H1 (cell line): ENCODE data around the gene PPP2R2B. TPM values are rescaled to one million over a fixed set of nuclear protein-coding genes. Genes with fewer than 3 reads are reported as not detected.
A peak's percentile ranks its signal among the peaks of the same experiment; 100 is the strongest.

Experiments
- CTCF ChIA-PET: fragments of 300-600 bp; sonication (Branson Sonifier 250); formaldehyde crosslinking; loops from one replicate; lab custom pipeline; 2021; ENCODE audit not compliant: partially characterized antibody; lab: Charles Lee
- POLR2A ChIA-PET: fragments of 300-600 bp; sonication (Branson Sonifier 250); formaldehyde crosslinking; loops from one replicate; lab custom pipeline; 2021; ENCODE audit warnings: inconsistent platforms; ENCODE audit not compliant: partially characterized antibody; lab: Charles Lee
- DNase-seq, 2 experiments: peaks; one replicate each; pipeline versions ENCODE4 v3.0.0 to v3.0.0-alpha.2; 2010 to 2022; ENCODE audit warnings: low spot score in 2 of 2, low read depth in 1 of 2, mixed read lengths in 1 of 2
- FAIRE-seq: peaks from 2 replicates; lab custom pipeline; 2011; peaks lifted over from hg19 to GRCh38; lab: Jason Lieb, UNC
- H2AFZ ChIP-seq: 2 replicates; pipeline ENCODE4 v1.8.1; 2012; ENCODE audit warnings: low read length, inconsistent platforms
- H2AK5ac ChIP-seq: 2 replicates; pipeline ENCODE4 v1.6.1; 2013; ENCODE audit warnings: low read depth, low read length
- H2BK120ac ChIP-seq: replicated peaks from 2 replicates; pipeline ENCODE3; 2013; ENCODE audit warnings: low read depth, low read length, inconsistent platforms
- H2BK12ac ChIP-seq: 2 replicates; pipeline ENCODE4 v1.6.1; 2013; ENCODE audit warnings: low read depth, low read length
- H2BK15ac ChIP-seq: 2 replicates; pipeline ENCODE4 v1.6.1; 2013; ENCODE audit warnings: low read length
- H2BK20ac ChIP-seq: 2 replicates; pipeline ENCODE4 v1.6.1; 2013; ENCODE audit warnings: low read length
- H2BK5ac ChIP-seq: 2 replicates; pipeline ENCODE4 v1.6.1; 2013; ENCODE audit warnings: low read depth, low read length
- H3K14ac ChIP-seq: 2 replicates; pipeline ENCODE4 v1.6.1; 2013; ENCODE audit warnings: inconsistent platforms; ENCODE audit not compliant: insufficient read length
- H3K18ac ChIP-seq: 2 replicates; pipeline ENCODE4 v1.6.1; 2013; ENCODE audit warnings: low read length; ENCODE audit errors: extremely low read depth
- H3K23ac ChIP-seq: 2 replicates; pipeline ENCODE4 v1.6.1; 2013; ENCODE audit warnings: inconsistent platforms; ENCODE audit not compliant: insufficient read length
- H3K23me2 ChIP-seq: 2 replicates; pipeline ENCODE4 v1.6.1; 2013; ENCODE audit warnings: low read depth, low read length
- H3K27ac ChIP-seq: 2 replicates; pipeline ENCODE4 v1.6.1; 2011; ENCODE audit warnings: low read depth, low read length, inconsistent platforms
- H3K27me3 ChIP-seq, 4 experiments: replicated peaks in 1 of 4; 1 replicate in 1 of 4; 2 replicates in 3 of 4; pipeline versions ENCODE4 v1.6.1 to v1.8.1; 2011 to 2013; ENCODE audit warnings: low read length in 3 of 4, mild to moderate bottlenecking in 3 of 4, inconsistent platforms in 2 of 4, mixed read lengths in 2 of 4, moderate library complexity in 1 of 4; ENCODE audit not compliant: control insufficient read depth in 3 of 4, insufficient read depth in 3 of 4; ENCODE audit errors: extremely low read depth in 1 of 4
- H3K36me3 ChIP-seq, 4 experiments: 2 replicates each; pipeline versions ENCODE4 v1.6.1 to v1.8.1; 2011 to 2013; ENCODE audit warnings: mild to moderate bottlenecking in 4 of 4, low read length in 3 of 4, moderate library complexity in 2 of 4, control low read depth in 1 of 4, inconsistent platforms in 1 of 4; ENCODE audit not compliant: insufficient read depth in 4 of 4, control insufficient read depth in 2 of 4
- H3K4ac ChIP-seq: replicated peaks from 2 replicates; pipeline ENCODE3; 2013; ENCODE audit warnings: low read length, low read depth, mixed read lengths, inconsistent platforms; ENCODE audit not compliant: insufficient read length
- H3K4me1 ChIP-seq, 4 experiments: replicated peaks in 1 of 4; 1 replicate in 1 of 4; 2 replicates in 3 of 4; pipeline versions ENCODE4 v1.6.1 to v1.8.1; 2011 to 2013; ENCODE audit warnings: low read length in 3 of 4, inconsistent platforms in 2 of 4, mixed read lengths in 1 of 4; ENCODE audit not compliant: insufficient read depth in 4 of 4, control insufficient read depth in 3 of 4
- H3K4me2 ChIP-seq, 2 experiments: 2 replicates each; pipeline versions ENCODE4 v1.6.1 to v1.8.1; 2011 to 2013; ENCODE audit warnings: low read depth in 2 of 2, low read length in 2 of 2, control low read depth in 1 of 2, inconsistent platforms in 1 of 2, mild to moderate bottlenecking in 1 of 2; ENCODE audit not compliant: insufficient read depth in 1 of 2
- H3K4me3 ChIP-seq, 4 experiments: fragments of 200-600, 300-600 bp in 1 of 4; sonication (generic), shearing (Covaris generic), sonication (Bioruptor Twin) in 1 of 4; 2 replicates each; pipeline versions ENCODE4 v1.5.1 to v1.8.1; 2011 to 2016; ENCODE audit warnings: low read length in 4 of 4, low read depth in 3 of 4, control low read depth in 2 of 4, inconsistent platforms in 2 of 4, mild to moderate bottlenecking in 2 of 4, mixed read lengths in 1 of 4, moderate library complexity in 1 of 4; ENCODE audit not compliant: insufficient read depth in 2 of 4; ENCODE audit errors: extremely low read depth in 1 of 4
- H3K56ac ChIP-seq: replicated peaks from 2 replicates; pipeline ENCODE3; 2013; ENCODE audit warnings: low read depth, mild to moderate bottlenecking, mixed read lengths, low read length, inconsistent platforms; ENCODE audit not compliant: insufficient read length
- H3K79me1 ChIP-seq: 2 replicates; pipeline ENCODE4 v1.6.1; 2013; ENCODE audit warnings: low read depth, low read length, control low read depth
- H3K79me2 ChIP-seq, 2 experiments: 2 replicates each; pipeline versions ENCODE4 v1.6.1 to v1.8.1; 2012 to 2013; ENCODE audit warnings: low read length in 2 of 2, mild to moderate bottlenecking in 2 of 2, inconsistent platforms in 1 of 2; ENCODE audit not compliant: insufficient read depth in 2 of 2, control insufficient read depth in 1 of 2
- H3K9ac ChIP-seq, 4 experiments: replicated peaks in 1 of 4; 1 replicate in 1 of 4; 2 replicates in 3 of 4; pipeline versions ENCODE4 v1.6.1 to v1.8.1; 2011 to 2013; ENCODE audit warnings: low read depth in 3 of 4, low read length in 3 of 4, control low read depth in 2 of 4, mild to moderate bottlenecking in 2 of 4, moderate library complexity in 2 of 4, inconsistent platforms in 1 of 4; ENCODE audit errors: extremely low read depth in 1 of 4
- H3K9me3 ChIP-seq, 2 experiments: 2 replicates each; pipeline versions ENCODE4 v1.6.1 to v1.8.1; 2012 to 2013; ENCODE audit warnings: mild to moderate bottlenecking in 2 of 2, moderate library complexity in 2 of 2, control low read depth in 1 of 2, inconsistent platforms in 1 of 2, low read depth in 1 of 2, low read length in 1 of 2, mixed read lengths in 1 of 2; ENCODE audit not compliant: insufficient read depth in 2 of 2
- H4K20me1 ChIP-seq, 2 experiments: replicated peaks in 1 of 2; 2 replicates each; pipeline versions ENCODE3 to v1.8.1; 2011 to 2013; ENCODE audit warnings: inconsistent platforms in 2 of 2, low read length in 2 of 2, mild to moderate bottlenecking in 1 of 2; ENCODE audit not compliant: insufficient read depth in 2 of 2, control insufficient read depth in 1 of 2
- H4K5ac ChIP-seq: 2 replicates; pipeline ENCODE4 v1.6.1; 2013; ENCODE audit warnings: low read length, low read depth, mixed read lengths, inconsistent platforms; ENCODE audit not compliant: insufficient read length
- H4K8ac ChIP-seq: 2 replicates; pipeline ENCODE4 v1.8.0; 2013; ENCODE audit warnings: mild to moderate bottlenecking, moderate library complexity, low read length, inconsistent platforms; ENCODE audit not compliant: insufficient read depth; ENCODE audit errors: extremely low read depth
- H4K91ac ChIP-seq: replicated peaks from 2 replicates; pipeline ENCODE3; 2013; ENCODE audit warnings: low read length, mixed read lengths, inconsistent platforms; ENCODE audit not compliant: insufficient read length
- BCL11A ChIP-seq, 2 experiments: IDR thresholded peaks; one replicate each; pipeline ENCODE4 v1.6.1; 2011; ENCODE audit warnings: low read depth in 2 of 2, low read length in 2 of 2, mild to moderate bottlenecking in 2 of 2
- MAFK ChIP-seq: IDR thresholded peaks from 2 replicates; pipeline ENCODE4 v1.6.1; 2012; ENCODE audit warnings: low read depth, mild to moderate bottlenecking, improper control_type of control experiment, low read length
- NRF1 ChIP-seq: IDR thresholded peaks from 2 replicates; pipeline ENCODE4 v1.6.1; 2011; ENCODE audit warnings: mild to moderate bottlenecking, low read depth, low read length, improper control_type of control experiment
- TBP ChIP-seq: IDR thresholded peaks from 2 replicates; pipeline ENCODE4 v1.6.1; 2011; ENCODE audit warnings: low read depth, low read length, improper control_type of control experiment
- WGBS, 2 experiments: shearing (Covaris generic) in 1 of 2; methylation state at CpG; one replicate each; pipeline versions ENCODE4 v1.1.6 to v1.1.7; 2013 to 2015; ENCODE audit warnings: low lambda C conversion rate in 2 of 2, mixed read lengths in 2 of 2, inconsistent platforms in 1 of 2, low coverage in 1 of 2, missing lambda C conversion rate in 1 of 2; ENCODE audit not compliant: insufficient replicate concordance in 2 of 2, insufficient coverage in 1 of 2, insufficient read length in 1 of 2; ENCODE audit errors: extremely low coverage in 1 of 2, missing lambda C conversion rate in 1 of 2; 5-methylcytosine and 5-hydroxymethylcytosine counted together
- polyA plus RNA-seq, 7 experiments: library from polyadenylated mRNA; depleted of rRNA in 3 of 7; stranded (reverse) in 5 of 7; unstranded in 2 of 7; fragments of >200 nt in 5 of 7; fragments of 200-250 nt in 2 of 7; gene quantifications; 1 replicate in 5 of 7; 2 replicates in 1 of 7; 4 replicates in 1 of 7; pipeline versions ENCODE4 v1.2.1 to v1.2.3, GENCODE V29; 2011 to 2013; ENCODE audit warnings: missing spikeins in 2 of 7, mixed read lengths in 2 of 7
- total RNA-seq: library from RNA; stranded (reverse); fragmentation: NEBNext Ultra II Directional; extraction: Animal tissue kit (Norgen Biotek cat#: 25700); gene quantifications from 2 replicates; pipeline ENCODE4 v1.2.1, GENCODE V29; 2021
- TF ChIP-seq, protein P1 (sequence below): IDR thresholded peaks from 2 replicates; pipeline ENCODE4 v1.6.1; 2011; ENCODE audit warnings: low read depth, mild to moderate bottlenecking, low read length; ENCODE audit not compliant: insufficient read depth

The PPP2R2B gene
- total and polyA plus RNA-seq, 2 of the 8 experiments (the other 6 are each of a cell fraction or from before 2014, with no cell fraction given) = 21.1 to 37.1 TPM

DNA sequence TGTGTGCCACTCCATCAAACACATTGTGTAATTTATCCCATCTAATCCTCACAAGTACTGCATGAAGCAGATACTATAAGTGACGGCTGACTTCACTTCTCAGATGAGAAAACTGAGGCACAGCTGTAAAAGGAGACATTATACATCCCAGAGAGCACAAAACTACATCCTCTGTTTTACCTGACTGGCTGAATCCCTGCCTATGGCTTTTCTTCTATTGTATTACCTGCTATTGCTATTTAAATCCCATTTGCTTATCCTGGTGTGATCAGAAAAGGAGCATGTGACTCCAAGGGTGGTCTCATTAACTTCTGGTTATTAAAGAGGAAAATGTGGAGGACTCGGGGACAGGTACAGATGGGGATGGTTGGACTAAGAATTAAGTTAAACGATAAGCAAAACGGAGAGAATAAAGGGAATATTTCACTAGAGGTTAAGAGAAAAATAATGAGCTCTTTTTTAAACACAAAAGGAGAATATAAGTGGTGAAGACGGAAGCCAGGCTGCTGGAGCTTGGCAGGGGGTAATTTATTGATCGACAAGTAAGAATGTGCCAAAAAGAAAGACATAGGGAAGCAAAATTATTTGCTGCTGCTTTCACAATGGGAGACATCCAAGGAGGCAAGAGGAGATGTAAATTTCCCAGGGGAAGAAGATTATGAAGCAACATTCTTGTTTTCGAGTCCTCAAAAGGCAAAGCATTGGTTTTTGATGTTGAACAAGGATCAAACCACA, 206.8 kb downstream of the PPP2R2B start:
- no peaks in the 10 kb centered on the region for H3K27me3 ChIP-seq
- FAIRE-seq = peak; percentile 19
- DNase-seq = no peak
- H2BK20ac ChIP-seq = no peak overlapping the region
- H4K20me1 ChIP-seq = no peaks in the 10 kb centered on the region
- H3K4me2 ChIP-seq = peak overlapping the region; percentile 20 to 22; a peak in 2 of 4 replicates
- 0 out of 8 replicates have a peak overlapping the region, but pooled peaks of 1 of the 4 experiments have one; percentile 14 for H3K4me3 ChIP-seq
- no peak overlapping the region for H3K56ac ChIP-seq
- H3K14ac ChIP-seq = no peak overlapping the region
- H3K4ac ChIP-seq = no peak overlapping the region
- 74% methylated on average over 7 of the region's 7 CpGs; no CpG with 5 or more reads in 1 of the 2 experiments for WGBS, 2 experiments
- H3K36me3 ChIP-seq = no peaks in the 10 kb centered on the region; a peak in 1 of 8 replicates
- peak overlapping the region; percentile 34 for H4K91ac ChIP-seq
- H2BK12ac ChIP-seq = no peak overlapping the region
- no peak overlapping the region for H2AK5ac ChIP-seq
- no peak overlapping the region for H2BK15ac ChIP-seq
- H3K23ac ChIP-seq = no peak overlapping the region
- no peaks in the 10 kb centered on the region for H3K79me2 ChIP-seq
- TF ChIP-seq BCL11A (IDR thresholded peaks at IDR 0.05; ENCODE audit: low read depth in 2 of 2, low read length in 2 of 2) (no peak), TBP (no peak), NRF1 (no peak), MAFK (no peak)
- TF ChIP-seq, protein P1, sequence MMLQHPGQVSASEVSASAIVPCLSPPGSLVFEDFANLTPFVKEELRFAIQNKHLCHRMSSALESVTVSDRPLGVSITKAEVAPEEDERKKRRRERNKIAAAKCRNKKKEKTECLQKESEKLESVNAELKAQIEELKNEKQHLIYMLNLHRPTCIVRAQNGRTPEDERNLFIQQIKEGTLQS = no peak
- TF ChIP-seq, all 59 proteins: peak for 0
- CTCF ChIA-PET = interaction anchor here (0.5 to 1.4 kb wide), 8 partner anchors 9 to 235 kb away, joined by 3 to 5 read pairs (median 4); no protein-coding TSS in a partner anchor
- Histone ChIP-seq H2BK5ac (no peak overlapping the region), H4K5ac (no peak overlapping the region), H3K9ac (no peak overlapping the region), H3K79me1 (no peaks in the 10 kb centered on the region), H3K23me2 (no peaks in the 10 kb centered on the region; the same call in 1 of the 2 replicates), H3K18ac (no peak overlapping the region), H2BK120ac (no peak overlapping the region), H3K4me1 (peaks cover 3 to 14% (median 8%) of the 10 kb centered on the region in 4 experiments; a peak in 4 of 7 replicates), H3K27ac (no peak overlapping the region), H2AFZ (no peak overlapping the region), H3K9me3 (no peaks in the 10 kb centered on the region), H4K8ac (no peak overlapping the region)
- POLR2A ChIA-PET = no interaction called here
